Colonic mucosa (tissue), 4 donors: ENCODE results near the gene AMZ1. TPM values are rescaled to one million over a fixed set of nuclear protein-coding genes. Genes with fewer than 3 reads are reported as not detected.

Source experiments
- DNase-seq: peaks from one replicate; pipeline ENCODE4 v3.0.0-alpha.2; 2020
- H3K27ac ChIP-seq: fragments of 200-600 bp; one replicate; pipeline ENCODE4 v1.8.0; 2021
- H3K27me3 ChIP-seq: fragments of 200-600 bp; one replicate; pipeline ENCODE4 v1.8.0; 2021
- H3K36me3 ChIP-seq: fragments of 200-600 bp; one replicate; pipeline ENCODE4 v1.8.0; 2021
- H3K4me1 ChIP-seq: fragments of 200-600 bp; one replicate; pipeline ENCODE4 v1.8.0; 2021; ENCODE audit warnings: mild to moderate bottlenecking
- H3K4me3 ChIP-seq: fragments of 200-600 bp; one replicate; pipeline ENCODE4 v1.8.0; 2021
- H3K9ac ChIP-seq, 2 donors: one replicate each; pipeline ENCODE4 v1.7.0; 2013; ENCODE audit warnings: control low read depth in 2 of 2, low read depth in 2 of 2, low read length in 2 of 2
- H3K9me3 ChIP-seq: fragments of 200-600 bp; one replicate; pipeline ENCODE4 v1.8.0; 2021
- intact Hi-C: fragments of 100-400 bp; cut with DNase I; formaldehyde crosslinking; loops from one replicate; pipeline ENCODE4 v1.14.1; 2022
- total RNA-seq, 2 donors: library from RNA; stranded (reverse); fragmentation: NEBNext Ultra II Directional in 1 of 2; extraction: Animal tissue kit (Norgen Biotek cat#: 25700) in 1 of 2; gene quantifications; one replicate each; pipeline ENCODE4 v1.2.1, GENCODE V29; 2021
- TF ChIP-seq, protein P1 (sequence below): fragments of 200-600 bp; IDR thresholded peaks from one replicate; pipeline ENCODE4 v1.8.0; 2022; ENCODE audit warnings: antibody characterized with exemption, mild to moderate bottlenecking
- donor health status: healthy.
- donor health status: DM: no; HTN: no; CAD: no.
- donor health status: DM: no; HTN: no; CAD: no.

Gene AMZ1
- total RNA-seq, 2 donors from 2014 or later, result 0.08 TPM; not detected in 1

DNA sequence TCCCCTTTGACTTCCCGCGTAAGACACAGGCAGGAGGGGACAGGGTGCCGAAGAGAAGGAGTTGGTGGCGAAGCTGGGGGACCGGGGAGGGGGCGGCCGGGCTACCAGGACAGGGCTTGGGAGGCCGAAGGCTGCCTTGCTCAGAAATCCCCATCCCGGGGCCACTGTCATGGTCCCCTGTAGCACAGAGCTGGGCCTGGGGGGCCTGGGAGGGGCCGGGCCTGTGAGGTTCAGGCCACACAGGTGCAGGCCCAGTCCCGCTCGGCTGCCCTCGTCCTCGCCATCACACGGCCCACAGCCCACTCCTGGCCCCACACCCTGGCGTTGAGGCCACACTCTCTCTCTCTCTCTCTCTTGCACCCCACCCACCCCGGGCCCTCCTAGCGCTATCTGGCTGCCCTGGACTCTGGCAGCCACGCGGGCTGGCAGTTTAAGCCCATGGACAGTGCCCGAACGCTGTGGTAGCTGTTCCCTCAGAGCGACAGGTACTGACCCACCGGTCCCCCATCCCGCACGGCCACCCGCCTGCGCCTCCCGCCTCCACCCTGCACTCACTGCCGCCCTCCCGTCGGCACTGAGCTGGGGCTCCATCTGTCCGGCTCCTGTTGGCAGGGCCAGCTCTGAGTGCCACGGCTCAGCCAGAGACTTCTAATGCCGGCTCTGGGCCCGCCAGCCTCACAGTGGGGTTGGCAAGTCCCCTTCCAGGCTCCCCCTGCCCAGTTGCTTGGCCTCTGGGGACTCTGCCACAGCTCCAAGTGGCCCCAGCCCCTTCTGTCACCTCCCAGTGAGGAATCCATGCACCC, 28.2 kb upstream of the AMZ1 start:
- H3K36me3 ChIP-seq, result no peaks in the 10 kb centered on the region

GRCh38 chr7:2660359-2661095, 27.5 kb upstream of the AMZ1 start:
- intact Hi-C loops, result no loop called here
- no peaks in the 10 kb centered on the region for H3K36me3 ChIP-seq
- no peaks in the 10 kb centered on the region for H3K9me3 ChIP-seq
- H3K27me3 ChIP-seq, result no peaks in the 10 kb centered on the region
- no peak for DNase-seq
- H3K4me3 ChIP-seq, result no peak overlapping the region
- H3K9ac ChIP-seq, result no peak overlapping the region
- no peak overlapping the region for H3K27ac ChIP-seq
- TF ChIP-seq, protein P1, sequence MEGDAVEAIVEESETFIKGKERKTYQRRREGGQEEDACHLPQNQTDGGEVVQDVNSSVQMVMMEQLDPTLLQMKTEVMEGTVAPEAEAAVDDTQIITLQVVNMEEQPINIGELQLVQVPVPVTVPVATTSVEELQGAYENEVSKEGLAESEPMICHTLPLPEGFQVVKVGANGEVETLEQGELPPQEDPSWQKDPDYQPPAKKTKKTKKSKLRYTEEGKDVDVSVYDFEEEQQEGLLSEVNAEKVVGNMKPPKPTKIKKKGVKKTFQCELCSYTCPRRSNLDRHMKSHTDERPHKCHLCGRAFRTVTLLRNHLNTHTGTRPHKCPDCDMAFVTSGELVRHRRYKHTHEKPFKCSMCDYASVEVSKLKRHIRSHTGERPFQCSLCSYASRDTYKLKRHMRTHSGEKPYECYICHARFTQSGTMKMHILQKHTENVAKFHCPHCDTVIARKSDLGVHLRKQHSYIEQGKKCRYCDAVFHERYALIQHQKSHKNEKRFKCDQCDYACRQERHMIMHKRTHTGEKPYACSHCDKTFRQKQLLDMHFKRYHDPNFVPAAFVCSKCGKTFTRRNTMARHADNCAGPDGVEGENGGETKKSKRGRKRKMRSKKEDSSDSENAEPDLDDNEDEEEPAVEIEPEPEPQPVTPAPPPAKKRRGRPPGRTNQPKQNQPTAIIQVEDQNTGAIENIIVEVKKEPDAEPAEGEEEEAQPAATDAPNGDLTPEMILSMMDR, result no peak
- no peaks in the 10 kb centered on the region for H3K4me1 ChIP-seq

More for the DNA sequence above, 28.2 kb upstream of the AMZ1 start:
- DNase-seq, result no peak
- Histone ChIP-seq H3K4me1 (no peaks in the 10 kb centered on the region), H3K9me3 (no peaks in the 10 kb centered on the region), H3K9ac (no peak overlapping the region), H3K4me3 (no peak overlapping the region), H3K27me3 (no peaks in the 10 kb centered on the region), H3K27ac (no peak overlapping the region)
- intact Hi-C loops, result no loop called here
- TF ChIP-seq, protein P1, result no peak

GRCh38 chr7:2661096-2661449, 26.9 kb upstream of the AMZ1 start:
- H3K4me3 ChIP-seq, result no peak overlapping the region
- intact Hi-C loops, result no loop called here
- no peaks in the 10 kb centered on the region for H3K9me3 ChIP-seq
- TF ChIP-seq, protein P1, result no peak
- H3K4me1 ChIP-seq, result no peaks in the 10 kb centered on the region
- H3K27me3 ChIP-seq, result no peaks in the 10 kb centered on the region
- DNase-seq, result no peak
- H3K9ac ChIP-seq, result no peak overlapping the region
- H3K27ac ChIP-seq, result no peak overlapping the region
- no peaks in the 10 kb centered on the region for H3K36me3 ChIP-seq

GRCh38 chr7:2661602-2662272, 26.3 kb upstream of the AMZ1 start:
- H3K4me1 ChIP-seq, result no peaks in the 10 kb centered on the region
- no peaks in the 10 kb centered on the region for H3K36me3 ChIP-seq
- no peak overlapping the region for H3K27ac ChIP-seq
- TF ChIP-seq, protein P1, result no peak
- DNase-seq, result no peak
- no peak overlapping the region for H3K9ac ChIP-seq
- H3K4me3 ChIP-seq, result no peak overlapping the region
- H3K9me3 ChIP-seq, result no peaks in the 10 kb centered on the region
- H3K27me3 ChIP-seq, result no peaks in the 10 kb centered on the region
- intact Hi-C loops, result no loop called here

GRCh38 chr7:2662273-2663120, 25.5 kb upstream of the AMZ1 start:
- DNase-seq, result no peak
- Histone ChIP-seq H3K36me3 (no peaks in the 10 kb centered on the region), H3K9ac (peak overlapping the region in 1 of 2 donors; percentile 40), H3K27ac (no peak overlapping the region), H3K4me1 (no peaks in the 10 kb centered on the region), H3K4me3 (no peak overlapping the region), H3K9me3 (no peaks in the 10 kb centered on the region), H3K27me3 (no peaks in the 10 kb centered on the region)
- intact Hi-C loops, result no loop called here
- TF ChIP-seq, protein P1, result no peak
